Endothelial cell of umbilical vein (primary cell): ENCODE measurements around the gene PBOV1. TPM values are rescaled to one million over a fixed set of nuclear protein-coding genes. Genes with fewer than 3 reads are reported as not detected.

ENCODE experiments used
- BruUV-seq: library from RNA; stranded (reverse); fragments of 400-500 nt; replicated peaks from 2 replicates; lab custom pipeline; 2021; lab: Mats Ljungman, UMichigan
- CTCF ChIA-PET: fragments of 300-600, 350-600 bp; sonication (Branson Sonifier 250); formaldehyde crosslinking; loops from one replicate; lab custom pipeline; 2021; ENCODE audit warnings: antibody characterized with exemption, inconsistent platforms; lab: Charles Lee
- POLR2A ChIA-PET: fragments of 300-600, 350-600 bp; sonication (Branson Sonifier 250); formaldehyde crosslinking; loops from one replicate; lab custom pipeline; 2021; ENCODE audit warnings: antibody characterized with exemption, inconsistent platforms; lab: Charles Lee
- DNase-seq: peaks from one replicate; pipeline ENCODE4 v3.0.0-alpha.2; 2011; ENCODE audit warnings: low read depth, low spot score
- FAIRE-seq: peaks from 2 replicates; lab custom pipeline; 2011; peaks lifted over from hg19 to GRCh38; lab: Jason Lieb, UNC
- H2AFZ ChIP-seq: 2 replicates; pipeline ENCODE4 v1.6.0; 2012; ENCODE audit warnings: low read depth, low read length, control low read depth, inconsistent platforms
- H3K27ac ChIP-seq: 2 replicates; pipeline ENCODE4 v1.5.1; 2011; ENCODE audit warnings: low read depth, mild to moderate bottlenecking, control low read depth, low read length, moderate library complexity; ENCODE audit not compliant: insufficient read depth
- H3K27me3 ChIP-seq, 2 experiments: 2 replicates each; pipeline versions ENCODE4 v1.6.0 to v1.6.1; 2011; ENCODE audit warnings: low read length in 2 of 2, mixed read lengths in 1 of 2; ENCODE audit not compliant: control insufficient read depth in 2 of 2, insufficient read depth in 2 of 2
- H3K36me3 ChIP-seq, 2 experiments: 2 replicates in 1 of 2; 3 replicates in 1 of 2; pipeline ENCODE4 v1.5.1; 2011; ENCODE audit warnings: low read length in 2 of 2, mild to moderate bottlenecking in 1 of 2, moderate library complexity in 1 of 2; ENCODE audit not compliant: control insufficient read depth in 2 of 2, insufficient read depth in 2 of 2; ENCODE audit errors: extremely low read depth in 1 of 2
- H3K4me1 ChIP-seq: 3 replicates; pipeline ENCODE4 v1.5.1; 2011; ENCODE audit warnings: mild to moderate bottlenecking, low read length; ENCODE audit not compliant: control insufficient read depth, insufficient read depth; ENCODE audit errors: extremely low read depth
- H3K4me2 ChIP-seq: 2 replicates; pipeline ENCODE4 v1.6.1; 2011; ENCODE audit warnings: low read length, control low read depth, mixed read lengths; ENCODE audit not compliant: insufficient read depth
- H3K4me3 ChIP-seq, 3 experiments: fragments of 200-600 bp in 1 of 3; sonication (generic), shearing (Covaris generic) in 1 of 3; replicated peaks in 1 of 3; 2 replicates each; pipeline ENCODE4 v1.5.1; 2011 to 2016; ENCODE audit warnings: control low read depth in 3 of 3, low read length in 3 of 3, mild to moderate bottlenecking in 2 of 3, inconsistent platforms in 1 of 3, low read depth in 1 of 3, moderate library complexity in 1 of 3; ENCODE audit not compliant: insufficient read depth in 1 of 3
- H3K79me2 ChIP-seq: 2 replicates; pipeline ENCODE4 v1.6.0; 2012; ENCODE audit warnings: low read length, inconsistent platforms; ENCODE audit not compliant: control insufficient read depth, insufficient read depth
- H3K9ac ChIP-seq: replicated peaks from 2 replicates; pipeline ENCODE3; 2011; ENCODE audit warnings: low read length, control low read depth; ENCODE audit not compliant: insufficient read depth; ENCODE audit errors: extremely low read depth
- H3K9me1 ChIP-seq: replicated peaks from 3 replicates; pipeline ENCODE4 v1.6.0; 2011; ENCODE audit warnings: mild to moderate bottlenecking, low read length; ENCODE audit not compliant: control insufficient read depth, insufficient read depth; ENCODE audit errors: extremely low read depth
- H3K9me3 ChIP-seq: replicated peaks from 2 replicates; pipeline ENCODE4 v1.5.1; 2012; ENCODE audit warnings: low read length, inconsistent platforms; ENCODE audit not compliant: control insufficient read depth, insufficient read depth
- H4K20me1 ChIP-seq: replicated peaks from 2 replicates; pipeline ENCODE3; 2011; ENCODE audit warnings: mild to moderate bottlenecking, low read length; ENCODE audit not compliant: control insufficient read depth, insufficient read depth; ENCODE audit errors: extremely low read depth
- EZH2 ChIP-seq: IDR thresholded peaks from 2 replicates; pipeline ENCODE4 v1.6.1; 2012; ENCODE audit warnings: borderline replicate concordance, low read depth, mild to moderate bottlenecking, moderate library complexity, low read length, inconsistent platforms; ENCODE audit not compliant: severe bottlenecking
- FOS ChIP-seq: IDR thresholded peaks from 2 replicates; pipeline ENCODE4 v1.6.1; 2011; ENCODE audit warnings: mild to moderate bottlenecking, low read length, moderate library complexity, borderline replicate concordance; ENCODE audit not compliant: insufficient read depth
- GATA2 ChIP-seq: IDR thresholded peaks from 2 replicates; pipeline ENCODE4 v1.7.0; 2011; ENCODE audit warnings: low read depth, mild to moderate bottlenecking, moderate library complexity, mixed read lengths, low read length; ENCODE audit not compliant: insufficient read length, insufficient read depth
- JUN ChIP-seq: IDR thresholded peaks from 2 replicates; pipeline ENCODE4 v1.6.1; 2011; ENCODE audit warnings: borderline replicate concordance, low read depth; ENCODE audit not compliant: insufficient read length, insufficient read depth
- MAX ChIP-seq: IDR thresholded peaks from 2 replicates; pipeline ENCODE4 v1.6.1; 2011; ENCODE audit not compliant: insufficient read depth, insufficient read length
- MYC ChIP-seq: IDR thresholded peaks from one replicate; pipeline ENCODE4 v1.6.1; 2011; ENCODE audit warnings: mild to moderate bottlenecking, low read depth, low read length
- POLR2A ChIP-seq: IDR thresholded peaks from 2 replicates; pipeline ENCODE4 v1.6.1; 2012; ENCODE audit warnings: low read depth, mild to moderate bottlenecking, control low read depth, low read length
- POLR2AphosphoS5 ChIP-seq: IDR thresholded peaks from 2 replicates; pipeline ENCODE4 v1.6.1; 2012; ENCODE audit warnings: low read depth, mild to moderate bottlenecking, control low read depth, low read length, moderate library complexity; ENCODE audit not compliant: insufficient read depth
- dilution Hi-C: fragments of 300-500 bp; cut with MboI; formaldehyde crosslinking; loops from one replicate; pipeline ENCODE4 v1.15.0; 2019; ENCODE audit warnings: low sequenced_read_pairs; ENCODE audit not compliant: extremely low pct_ligation_motif_present
- intact Hi-C: fragments of 100-400 bp; cut with micrococcal nuclease; formaldehyde crosslinking; loops from one replicate; pipeline ENCODE4 v1.10.0; 2022
- polyA plus RNA-seq, 4 experiments: library from polyadenylated mRNA; depleted of rRNA in 3 of 4; stranded (reverse) in 3 of 4; unstranded in 1 of 4; fragments of >200 nt; gene quantifications; 2 replicates each; pipeline versions ENCODE4 v1.2.1 to v1.2.3, GENCODE V29; 2011 to 2012; ENCODE audit warnings: missing spikeins in 1 of 4
- total RNA-seq: library from RNA; stranded (reverse); gene quantifications from 2 replicates; pipeline ENCODE4 v1.2.3, GENCODE V29; 2021

The PBOV1 gene
- total and polyA plus RNA-seq, 2 donors (not counting 3 experiments of a cell fraction or from before 2014, with no cell fraction given), result not detected

DNA sequence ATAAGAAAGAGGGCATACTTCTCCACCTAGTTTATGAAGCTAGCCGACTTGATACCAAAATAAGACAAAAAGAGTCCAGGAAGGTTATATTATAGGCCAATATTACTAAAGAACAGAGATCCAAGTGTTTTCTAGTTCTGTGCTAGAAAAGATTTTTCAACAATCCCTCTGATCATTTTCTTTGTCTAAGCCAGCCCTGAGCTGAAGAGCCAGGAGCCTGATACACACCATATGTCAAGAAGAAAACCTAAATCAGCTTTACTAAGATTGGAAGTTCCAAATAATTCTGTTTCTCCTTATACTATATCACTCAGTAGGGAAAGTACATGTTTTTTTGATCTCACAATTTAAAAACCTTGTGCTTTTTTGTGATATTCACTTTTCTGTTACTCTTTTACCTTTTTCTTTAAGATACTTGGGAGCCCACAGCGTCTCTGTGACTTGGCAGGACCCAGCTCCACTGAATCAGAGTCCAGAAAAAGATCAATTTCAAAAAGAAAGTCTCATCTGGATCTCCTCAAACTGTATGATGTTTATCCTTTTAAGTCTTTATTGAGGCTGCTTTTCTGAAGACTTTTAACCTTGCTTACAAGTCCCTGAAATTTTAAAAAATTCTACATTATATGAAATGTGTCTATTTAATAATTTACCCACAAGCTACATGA, 43.0 kb upstream of the PBOV1 start:
- H3K27ac ChIP-seq, result no peak overlapping the region
- ChIA-PET CTCF (interaction anchor here (1.1 kb wide), 1 partner anchor 10 kb away, joined by 3 read pairs; no protein-coding TSS in a partner anchor), POLR2A (no interaction called here)
- no peaks in the 10 kb centered on the region for H3K4me1 ChIP-seq
- H3K27me3 ChIP-seq, result no peaks in the 10 kb centered on the region
- no peak overlapping the region for H2AFZ ChIP-seq
- H3K9ac ChIP-seq, result no peak overlapping the region
- H3K4me2 ChIP-seq, result no peak overlapping the region
- no peaks in the 10 kb centered on the region for H3K36me3 ChIP-seq
- FAIRE-seq (no peak), DNase-seq (no peak)
- BruUV-seq, result no TSS peak
- no peak for TF ChIP-seq POLR2AphosphoS5
- no peaks in the 10 kb centered on the region for H3K9me3 ChIP-seq
- dilution Hi-C loops, result no loop called here
- no peaks in the 10 kb centered on the region for H4K20me1 ChIP-seq
- H3K9me1 ChIP-seq, result no peaks in the 10 kb centered on the region
- intact Hi-C loops, result no loop called here
- H3K4me3 ChIP-seq, result no peak overlapping the region
- no peaks in the 10 kb centered on the region for H3K79me2 ChIP-seq

GRCh38 chr6:138258991-138259390, 40.7 kb upstream of the PBOV1 start:
- Histone ChIP-seq H3K79me2 (no peaks in the 10 kb centered on the region), H3K9me1 (no peaks in the 10 kb centered on the region), H3K27me3 (no peaks in the 10 kb centered on the region), H4K20me1 (no peaks in the 10 kb centered on the region), H3K27ac (no peak overlapping the region), H3K4me3 (no peak overlapping the region), H3K9me3 (no peaks in the 10 kb centered on the region), H3K9ac (no peak overlapping the region), H3K36me3 (no peaks in the 10 kb centered on the region), H3K4me2 (no peak overlapping the region), H2AFZ (no peak overlapping the region), H3K4me1 (no peaks in the 10 kb centered on the region)
- POLR2A ChIA-PET, result no interaction called here
- no TSS peak for BruUV-seq
- dilution Hi-C loops (no loop called here), intact Hi-C loops (no loop called here)
- FAIRE-seq (no peak), DNase-seq (no peak)
- TF ChIP-seq MAX, result no peak
- no peak for TF ChIP-seq POLR2AphosphoS5
- TF ChIP-seq FOS, result no peak
- TF ChIP-seq POLR2A, result no peak
- TF ChIP-seq MYC, result no peak
- TF ChIP-seq GATA2, result no peak
- no peak for TF ChIP-seq EZH2
- no peak for TF ChIP-seq JUN
- CTCF ChIA-PET, result no interaction called here
